Kidney tubule cell (primary cell): ENCODE results near the gene UBAP1L.
"Not testable (repeated sequence)": the region's sequence is repeated elsewhere in the genome, so short reads cannot be mapped to it uniquely, and the experiment has no call there.

Experiments used
- DNase-seq: peaks from one replicate; pipeline ENCODE4 v3.0.0-alpha.2; 2018; ENCODE audit warnings: low spot score

Gene UBAP1L

DNA sequence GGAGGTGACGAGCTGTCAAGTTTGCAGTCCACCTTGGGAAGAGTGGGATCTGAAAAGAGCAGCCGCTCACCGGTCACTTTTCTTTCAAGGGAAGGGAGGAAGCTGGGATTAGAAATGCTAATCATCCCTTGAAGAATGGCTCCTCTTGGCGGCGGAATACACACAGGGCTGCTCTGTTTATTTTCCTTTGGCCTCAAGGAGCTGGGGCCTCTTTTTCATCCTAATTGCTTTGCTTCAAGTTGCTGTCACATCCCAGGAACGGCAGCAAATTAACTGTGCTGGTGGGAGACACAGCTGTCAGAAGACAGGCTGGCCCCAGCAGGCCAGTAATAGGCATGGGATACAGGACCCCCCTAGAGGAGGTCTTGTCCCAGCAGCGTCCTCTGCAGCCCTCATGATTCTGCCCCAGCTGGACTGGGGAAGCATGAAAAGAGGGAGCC, 31.7 kb downstream of the UBAP1L start:
- no peak for DNase-seq

DNA sequence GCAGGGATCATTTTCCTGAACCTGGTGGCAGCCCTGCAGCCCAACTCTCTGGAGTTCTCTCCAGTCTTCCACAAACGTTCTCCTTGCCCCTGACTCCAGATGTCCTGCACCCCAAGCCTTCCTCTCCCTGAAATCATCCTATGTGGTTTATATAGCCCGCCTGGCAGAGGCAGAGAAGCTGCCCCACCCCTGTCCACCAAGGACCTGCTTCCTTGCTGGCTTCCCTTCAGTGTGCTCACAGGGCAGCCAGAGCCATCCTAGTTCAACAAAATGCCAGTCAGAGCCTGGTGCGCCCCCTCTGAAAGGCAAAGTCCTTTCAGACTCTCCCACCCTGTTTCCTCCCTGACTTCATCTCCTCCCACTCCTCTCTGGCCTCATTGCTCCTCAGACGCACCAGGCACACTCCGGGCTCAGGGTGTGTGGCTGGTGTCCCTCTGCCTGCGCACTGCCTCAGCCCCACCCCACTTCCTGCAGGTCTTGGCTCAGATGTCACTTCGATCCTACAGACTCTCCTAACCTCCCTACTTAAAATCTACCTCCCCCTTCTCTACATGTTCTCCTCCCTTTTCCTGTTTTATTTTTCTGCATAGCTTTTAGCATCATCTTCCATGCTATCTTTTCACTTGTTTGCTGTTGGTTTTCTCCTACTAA, 32.6 kb downstream of the UBAP1L start:
- no peak for DNase-seq

DNA sequence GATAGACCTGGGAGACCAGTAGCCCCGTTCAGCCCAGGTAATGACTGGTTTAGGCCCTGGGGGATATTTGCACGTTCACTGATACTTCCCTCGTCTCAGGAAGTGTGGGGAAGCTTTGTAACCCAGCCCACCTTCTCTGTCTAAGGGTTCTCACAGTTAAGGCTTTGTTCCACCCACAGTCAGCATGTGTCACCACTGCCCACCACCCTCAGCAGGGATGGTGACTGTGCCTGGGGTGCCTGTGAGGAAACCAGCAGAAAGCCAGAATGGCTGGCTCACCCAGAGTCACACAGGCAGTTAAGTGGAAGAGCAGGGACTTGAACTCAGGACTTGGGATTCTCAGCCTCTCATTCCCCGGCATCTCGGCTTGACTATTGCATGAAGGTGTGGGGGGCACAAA, 33.2 kb downstream of the UBAP1L start:
- DNase-seq = no peak

DNA sequence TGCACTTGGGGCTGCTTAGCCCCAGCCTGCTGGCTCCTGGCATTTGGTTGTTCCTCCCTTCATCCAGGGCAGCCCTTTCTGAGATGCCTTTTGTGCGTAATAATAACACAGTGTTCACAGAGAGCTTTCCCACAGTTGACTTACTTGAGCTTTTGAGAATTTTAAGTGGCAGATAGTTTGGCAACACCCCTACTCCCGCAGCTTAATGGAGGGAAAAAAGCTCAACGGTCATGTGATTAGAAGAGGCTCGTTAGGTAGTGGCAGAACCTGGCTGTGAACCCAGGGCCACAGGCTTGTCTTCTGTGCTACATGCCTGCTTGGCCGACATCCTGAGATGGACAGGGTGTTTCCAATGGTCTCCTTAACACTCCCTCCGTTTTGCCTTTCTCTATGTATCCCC, 33.7 kb downstream of the UBAP1L start:
- no peak for DNase-seq

DNA sequence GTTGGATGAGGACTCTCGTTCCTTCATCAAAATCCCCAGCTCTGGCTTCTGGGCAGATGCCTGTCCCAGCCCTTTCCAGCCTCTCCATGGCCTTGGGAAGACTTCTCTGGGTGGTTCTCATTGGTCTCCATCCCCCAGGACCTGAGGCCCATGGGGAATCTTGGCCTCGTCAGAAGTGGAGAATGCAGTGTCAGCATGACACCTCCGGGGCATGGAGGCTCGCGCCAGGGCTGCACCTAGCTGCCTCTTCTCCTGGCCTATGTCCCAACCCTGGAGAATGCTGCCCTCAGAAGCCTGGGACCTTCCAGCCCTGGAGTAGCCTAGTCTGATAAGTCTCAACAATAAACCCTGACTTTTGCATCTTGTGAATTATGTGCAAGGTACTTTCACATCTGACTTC, 35.4 kb downstream of the UBAP1L start:
- no peak for DNase-seq

DNA sequence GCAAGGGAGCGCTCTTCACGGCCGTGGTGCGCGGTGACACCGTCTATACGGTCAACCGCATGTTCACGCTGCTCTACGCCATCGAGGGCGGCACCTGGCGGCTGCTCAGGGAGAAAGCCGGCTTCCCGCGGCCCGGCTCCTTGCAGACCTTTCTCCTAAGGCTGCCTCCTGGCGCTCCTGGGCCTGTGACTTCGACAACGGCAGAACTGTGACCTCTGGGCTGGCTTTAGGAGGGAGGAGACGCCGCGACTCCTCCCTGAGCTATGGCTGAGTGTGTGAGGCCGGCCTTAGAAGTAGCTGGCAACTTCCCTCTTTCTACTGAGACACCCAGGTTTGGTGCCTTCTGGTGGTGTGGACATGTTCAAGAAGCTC, 37.0 kb downstream of the UBAP1L start:
- peak; percentile 70 for DNase-seq

DNA sequence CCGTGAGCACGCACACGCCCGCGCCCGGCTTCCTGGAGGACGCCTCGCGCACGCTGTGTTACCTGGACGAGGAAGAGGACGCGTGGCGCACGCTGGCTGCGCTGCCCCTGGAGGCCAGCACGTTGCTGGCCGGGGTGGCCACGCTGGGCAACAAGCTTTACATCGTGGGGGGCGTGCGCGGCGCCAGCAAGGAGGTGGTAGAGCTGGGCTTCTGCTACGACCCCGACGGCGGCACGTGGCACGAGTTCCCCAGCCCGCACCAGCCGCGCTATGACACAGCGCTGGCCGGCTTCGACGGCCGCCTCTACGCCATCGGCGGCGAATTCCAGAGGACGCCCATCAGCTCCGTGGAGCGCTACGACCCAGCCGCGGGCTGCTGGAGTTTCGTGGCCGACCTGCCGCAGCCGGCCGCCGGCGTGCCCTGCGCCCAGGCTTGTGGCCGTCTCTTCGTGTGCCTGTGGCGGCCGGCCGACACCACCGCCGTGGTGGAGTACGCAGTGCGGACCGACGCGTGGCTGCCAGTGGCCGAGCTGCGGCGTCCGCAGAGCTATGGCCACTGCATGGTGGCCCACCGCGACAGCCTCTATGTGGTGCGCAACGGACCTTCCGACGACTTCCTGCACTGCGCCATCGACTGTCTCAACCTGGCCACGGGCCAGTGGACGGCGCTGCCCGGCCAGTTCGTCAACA, 37.6 kb downstream of the UBAP1L start:
- no peak for DNase-seq

DNA sequence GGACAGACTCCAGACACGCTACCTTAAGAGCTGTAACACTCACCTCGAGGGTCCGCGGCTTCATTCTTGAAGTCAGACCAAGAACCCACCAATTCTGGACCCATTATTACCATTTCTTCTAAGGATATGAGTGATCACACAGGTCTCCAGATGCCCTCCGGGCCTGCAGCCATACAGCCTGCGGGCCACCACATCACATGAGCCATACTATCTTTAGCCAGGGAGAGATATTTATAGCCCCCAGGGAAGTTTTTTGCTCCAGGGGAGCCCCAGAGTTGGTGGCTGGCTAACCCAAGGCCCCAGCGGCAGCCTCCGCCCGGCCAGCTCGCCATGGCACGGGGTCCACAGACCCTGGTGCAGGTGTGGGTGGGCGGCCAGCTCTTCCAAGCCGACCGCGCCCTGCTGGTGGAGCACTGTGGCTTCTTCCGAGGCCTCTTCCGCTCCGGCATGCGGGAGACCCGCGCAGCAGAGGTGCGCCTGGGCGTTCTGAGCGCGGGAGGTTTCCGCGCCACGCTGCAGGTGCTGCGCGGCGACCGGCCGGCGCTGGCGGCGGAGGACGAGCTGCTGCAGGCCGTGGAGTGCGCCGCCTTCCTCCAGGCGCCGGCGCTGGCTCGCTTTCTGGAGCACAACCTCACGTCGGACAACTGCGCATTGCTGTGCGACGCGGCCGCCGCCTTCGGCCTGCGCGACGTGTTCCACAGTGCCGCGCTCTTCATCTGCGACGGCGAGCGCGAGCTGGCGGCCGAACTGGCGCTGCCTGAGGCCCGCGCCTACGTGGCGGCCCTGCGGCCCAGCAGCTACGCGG, 38.3 kb downstream of the UBAP1L start, which contains the start of gene KBTBD13:
TSS of gene KBTBD13 (plus strand) at position 261 of the 805 bp plus-strand sequence. CDS start at position 331, 70 bp downstream.
- DNase-seq = no peak

DNA sequence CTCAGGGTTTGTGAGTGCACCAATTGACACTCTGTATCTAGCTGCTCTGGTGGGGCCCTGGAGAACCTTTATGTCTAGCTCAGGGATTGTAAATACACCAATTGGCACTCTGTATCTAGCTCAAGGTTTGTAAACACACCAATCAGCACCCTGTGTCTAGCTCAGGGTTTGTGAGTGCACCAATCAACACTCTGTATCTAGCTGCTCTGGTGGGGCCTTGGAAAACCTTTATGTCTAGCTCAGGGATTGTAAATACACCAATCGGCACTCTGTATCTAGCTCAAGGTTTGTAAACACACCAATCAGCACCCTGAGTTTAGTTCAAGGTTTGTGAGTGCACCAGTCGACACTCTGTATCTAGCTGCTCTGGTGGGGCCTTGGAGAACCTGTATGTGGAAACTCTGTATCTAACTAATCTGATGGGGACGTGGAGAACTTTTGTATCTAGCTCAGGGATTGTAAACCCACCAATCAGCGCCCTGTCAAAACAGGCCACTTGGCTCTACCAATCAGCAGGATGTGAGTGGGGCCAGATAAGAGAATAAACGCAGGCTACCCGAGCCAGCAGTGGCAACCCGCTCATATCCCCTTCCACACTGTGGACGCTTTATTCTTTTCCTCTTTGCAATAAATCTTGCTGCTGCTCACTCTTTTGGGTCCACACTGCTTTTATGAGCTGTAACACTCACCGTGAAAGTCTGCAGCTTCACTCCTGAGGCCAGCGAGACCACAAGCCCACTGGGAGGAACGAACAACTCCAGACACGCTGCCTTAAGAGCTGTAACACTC, 39.2 kb downstream of the UBAP1L start:
- not testable (repeated sequence) for DNase-seq

DNA sequence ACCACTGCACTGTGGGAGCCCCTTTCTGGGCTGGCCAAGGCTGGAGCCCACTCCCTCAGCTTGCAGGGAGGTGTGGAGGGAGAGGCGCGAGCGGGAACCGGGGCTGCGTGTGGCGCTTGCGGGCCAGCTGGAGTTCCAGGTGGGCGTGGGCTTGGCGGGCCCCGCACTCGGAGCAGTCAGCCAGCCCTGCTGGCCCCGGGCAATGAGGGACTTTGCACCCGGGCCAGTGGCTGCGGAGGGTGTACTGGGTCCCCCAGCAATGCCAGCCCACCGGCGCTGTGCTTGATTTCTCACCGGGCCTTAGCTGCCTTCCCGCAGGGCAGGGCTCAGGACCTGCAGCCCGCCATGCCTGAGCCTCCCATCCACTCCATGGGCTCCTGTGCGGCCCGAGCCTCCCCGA, 40.1 kb downstream of the UBAP1L start:
- DNase-seq = not testable (repeated sequence)

DNA sequence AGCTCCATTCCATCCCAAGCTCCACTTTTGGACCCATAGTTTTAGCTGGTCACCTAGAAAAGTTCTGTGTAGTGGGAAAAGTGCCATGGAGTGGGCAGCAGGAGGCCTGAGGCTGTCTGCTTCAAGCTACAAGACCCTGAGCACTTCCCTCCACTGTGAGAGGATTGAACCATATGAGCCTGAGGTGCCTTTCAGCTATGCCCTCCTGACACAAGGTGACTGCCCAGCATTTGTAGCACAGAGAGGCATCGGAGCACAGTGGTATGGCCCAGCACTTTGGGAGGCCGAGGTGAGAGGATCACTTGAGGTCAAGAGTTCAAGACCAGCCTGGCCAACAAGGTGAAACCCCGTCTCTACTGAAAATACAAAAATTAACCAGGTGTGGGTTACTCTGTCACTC, 42.4 kb downstream of the UBAP1L start:
- DNase-seq = no peak

DNA sequence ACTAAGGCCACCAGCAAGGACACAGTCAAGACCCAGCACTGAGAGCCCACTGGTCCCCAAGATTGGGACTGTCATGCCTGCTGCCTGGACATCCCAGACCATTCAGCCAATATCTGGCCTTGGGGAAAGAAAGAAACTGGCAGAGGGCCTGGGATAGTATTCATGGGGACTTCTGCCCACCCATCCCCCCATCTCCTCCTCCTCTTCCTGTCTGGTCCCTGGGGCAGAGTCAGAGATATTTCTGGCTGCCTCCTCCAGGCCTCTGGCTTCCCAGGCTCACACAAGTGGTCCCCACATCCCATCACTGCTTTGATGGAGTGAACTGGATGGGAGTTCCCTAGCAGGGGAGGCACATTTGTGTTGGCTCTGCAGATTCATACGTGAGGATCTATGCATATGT, 43.0 kb downstream of the UBAP1L start:
- no peak for DNase-seq

DNA sequence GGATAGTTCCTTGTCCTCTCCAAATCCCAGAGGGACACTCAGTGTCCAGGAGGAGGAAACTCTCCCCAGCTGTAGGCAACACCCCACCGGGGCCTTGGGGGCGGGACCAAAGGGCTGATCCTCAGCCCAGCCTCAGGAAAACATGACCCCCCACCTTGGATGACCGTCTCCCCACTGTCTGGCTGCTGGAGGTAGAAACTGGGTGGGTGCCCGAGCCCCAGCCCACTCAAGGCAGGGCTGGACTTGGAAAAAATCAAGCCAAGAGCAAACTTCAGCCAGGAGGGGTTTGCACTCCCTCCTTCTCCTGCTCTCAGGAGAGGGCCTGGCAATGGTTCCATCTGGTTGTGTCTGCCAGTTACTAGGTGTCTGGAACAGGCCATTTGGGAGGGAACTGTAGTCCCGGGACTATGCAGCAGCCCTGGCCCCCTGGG, 43.6 kb downstream of the UBAP1L start:
- no peak for DNase-seq

DNA sequence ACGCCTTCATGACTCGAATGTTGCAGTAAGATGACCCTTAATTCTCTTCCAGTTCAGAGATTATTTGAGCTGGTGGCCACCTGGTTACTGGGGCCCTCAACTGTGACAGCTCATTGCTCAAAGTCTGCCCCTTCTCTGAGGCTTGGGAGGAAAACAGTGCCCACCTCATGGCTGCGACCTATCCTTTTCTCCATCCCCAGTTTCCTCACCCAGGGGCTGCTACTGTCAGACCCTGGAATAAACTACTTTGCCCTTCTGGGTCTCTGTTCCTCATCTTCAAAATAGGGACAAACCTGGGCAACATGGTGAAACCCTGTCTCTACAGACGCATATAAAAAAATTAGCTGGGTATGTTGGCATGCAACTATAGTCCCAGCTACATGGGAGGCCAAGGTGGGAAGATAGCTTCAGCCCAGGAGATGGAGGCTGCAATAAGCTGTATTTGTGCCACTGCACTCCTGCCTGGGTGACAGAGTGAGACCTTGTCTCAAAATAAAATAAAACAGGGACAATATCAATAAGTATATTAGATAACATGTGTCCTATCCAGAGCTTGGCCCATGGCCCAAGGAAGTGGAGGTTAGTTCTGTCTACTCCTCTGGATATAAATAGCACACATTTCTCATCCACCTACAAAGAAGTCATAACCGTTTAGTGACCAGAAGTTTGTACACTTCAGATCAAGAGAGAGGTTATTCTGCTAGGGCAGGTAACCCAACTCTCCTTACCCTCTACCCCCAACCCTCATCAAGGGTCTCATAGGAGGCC, 45.0 kb downstream of the UBAP1L start:
- no peak for DNase-seq

DNA sequence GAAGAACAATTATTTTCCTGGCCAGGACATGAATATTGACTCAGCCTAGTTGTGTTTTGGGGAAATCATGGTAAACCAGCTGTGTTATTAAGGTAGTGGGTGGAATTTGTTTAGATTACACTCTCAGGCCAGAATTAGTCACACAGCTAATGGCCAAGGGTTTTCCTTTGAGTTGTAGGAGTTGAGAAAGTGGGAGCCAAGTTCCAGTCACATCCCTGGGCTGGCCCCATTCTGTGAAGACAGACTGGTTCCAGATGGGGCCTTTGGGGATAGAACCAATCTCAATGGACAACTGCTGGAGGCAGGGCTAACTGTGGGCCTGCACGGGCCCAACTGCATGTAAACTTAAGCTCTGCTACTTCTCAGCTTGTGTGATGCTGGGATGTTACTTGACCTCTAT, 45.8 kb downstream of the UBAP1L start:
- no peak for DNase-seq

DNA sequence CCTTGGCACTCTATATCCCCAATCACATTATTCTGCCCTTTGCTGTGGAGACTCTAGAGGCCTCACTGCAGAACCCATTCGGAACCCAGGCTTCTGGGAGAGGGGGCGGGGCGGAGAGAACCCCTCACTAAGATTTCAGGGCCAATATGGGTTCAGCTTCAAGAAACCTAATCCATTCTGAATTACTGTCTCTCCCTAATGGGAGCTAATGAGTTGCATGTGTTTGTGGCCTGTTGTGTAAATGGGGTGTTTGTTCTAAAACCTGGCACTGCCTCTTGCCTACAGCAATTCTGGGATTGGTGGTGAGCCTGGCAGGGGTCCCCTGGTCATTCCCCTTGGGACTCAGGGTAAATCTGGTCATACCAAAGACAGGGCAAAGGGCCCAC, 46.6 kb downstream of the UBAP1L start:
- no peak for DNase-seq

DNA sequence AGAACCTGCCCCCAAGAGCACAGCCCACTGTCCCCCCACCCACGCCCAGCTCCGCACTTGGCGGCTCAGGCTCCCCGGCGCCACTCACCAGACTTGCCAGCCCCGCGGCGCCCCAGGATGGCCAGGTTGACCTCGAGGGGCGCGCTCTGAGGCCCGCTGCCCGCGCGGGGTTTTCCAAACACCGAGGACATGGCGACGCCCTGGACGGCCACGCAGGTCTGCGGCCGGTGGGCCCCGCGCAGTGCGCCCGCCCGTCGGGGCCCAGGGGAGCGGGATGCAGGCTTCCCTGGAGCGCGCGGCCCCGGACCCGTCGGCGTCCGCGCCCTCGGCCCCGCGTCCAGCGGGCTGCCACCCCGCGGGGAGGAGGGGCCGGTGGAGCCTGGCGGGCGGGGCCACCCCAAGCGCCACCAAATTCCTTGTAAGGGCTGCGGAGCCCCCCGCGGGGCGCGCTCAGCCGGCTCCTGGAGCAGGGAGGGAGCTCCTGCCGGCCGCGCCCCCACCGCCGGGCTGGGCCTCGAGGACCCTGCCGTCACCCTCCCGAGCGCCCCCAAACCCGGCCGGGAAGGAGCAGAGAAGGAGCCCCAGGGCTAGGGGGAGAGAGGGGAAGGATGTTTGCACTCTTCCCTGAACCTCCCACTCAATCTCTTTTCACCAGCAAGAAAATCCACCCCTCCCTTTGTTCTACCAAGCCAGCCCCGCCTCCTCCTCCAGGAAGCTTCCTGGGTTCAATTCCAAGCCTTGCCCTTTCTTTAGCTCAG, 47.2 kb downstream of the UBAP1L start, which contains the start of gene RASL12:
TSS of gene RASL12 (minus strand) at position 347 of the 758 bp plus-strand sequence. CDS start at position 191, 156 bp downstream.
- no peak for DNase-seq

DNA sequence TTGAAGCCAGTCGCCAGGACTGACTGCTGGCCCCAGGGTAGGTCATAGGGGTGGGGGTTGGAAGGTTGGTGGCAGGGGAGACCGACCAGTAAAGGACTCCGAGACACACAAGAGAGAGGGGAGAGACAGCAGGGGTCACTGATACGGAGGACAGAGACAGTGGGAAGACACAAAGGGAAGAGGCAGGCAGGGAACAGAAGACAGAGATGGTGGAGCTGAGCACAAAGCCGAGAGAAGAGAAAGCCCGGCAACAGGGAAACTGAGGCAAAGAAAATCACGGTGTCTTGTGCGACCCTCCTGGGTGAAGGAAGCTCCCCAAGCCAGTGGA, 47.7 kb downstream of the UBAP1L start:
- DNase-seq = no peak

DNA sequence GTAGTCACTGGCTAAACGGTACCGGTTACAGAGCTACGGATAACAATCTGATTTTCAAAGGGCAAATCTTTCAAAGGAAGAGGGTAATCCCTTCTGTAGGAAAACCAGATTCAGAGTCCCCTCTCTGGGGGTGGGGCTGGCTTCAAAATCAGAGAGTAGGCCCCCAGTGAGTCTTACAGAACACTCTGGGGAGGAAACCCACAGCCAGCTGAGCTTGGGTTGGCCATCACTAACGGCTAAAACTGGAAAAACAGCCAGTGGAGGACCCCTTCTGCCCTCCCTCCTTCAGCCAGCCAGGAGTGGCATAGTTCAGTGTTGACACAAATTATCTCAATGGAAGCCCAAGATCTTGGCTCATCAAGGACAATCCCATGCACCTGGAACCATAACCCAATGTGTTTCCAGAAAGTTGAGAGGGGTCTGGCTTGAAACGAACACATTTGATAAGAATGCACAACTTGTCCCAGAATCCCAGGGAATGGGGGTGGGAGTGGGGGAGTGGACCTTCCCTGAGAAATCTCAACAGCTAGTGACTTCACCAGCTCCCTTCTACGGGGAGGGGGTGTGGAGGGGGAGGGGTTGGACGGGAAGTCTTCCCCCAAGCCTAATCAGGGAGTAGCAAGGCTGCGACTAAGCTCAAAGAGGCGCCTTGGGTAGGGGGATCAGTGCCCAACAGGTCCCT, 48.2 kb downstream of the UBAP1L start:
- DNase-seq = no peak

DNA sequence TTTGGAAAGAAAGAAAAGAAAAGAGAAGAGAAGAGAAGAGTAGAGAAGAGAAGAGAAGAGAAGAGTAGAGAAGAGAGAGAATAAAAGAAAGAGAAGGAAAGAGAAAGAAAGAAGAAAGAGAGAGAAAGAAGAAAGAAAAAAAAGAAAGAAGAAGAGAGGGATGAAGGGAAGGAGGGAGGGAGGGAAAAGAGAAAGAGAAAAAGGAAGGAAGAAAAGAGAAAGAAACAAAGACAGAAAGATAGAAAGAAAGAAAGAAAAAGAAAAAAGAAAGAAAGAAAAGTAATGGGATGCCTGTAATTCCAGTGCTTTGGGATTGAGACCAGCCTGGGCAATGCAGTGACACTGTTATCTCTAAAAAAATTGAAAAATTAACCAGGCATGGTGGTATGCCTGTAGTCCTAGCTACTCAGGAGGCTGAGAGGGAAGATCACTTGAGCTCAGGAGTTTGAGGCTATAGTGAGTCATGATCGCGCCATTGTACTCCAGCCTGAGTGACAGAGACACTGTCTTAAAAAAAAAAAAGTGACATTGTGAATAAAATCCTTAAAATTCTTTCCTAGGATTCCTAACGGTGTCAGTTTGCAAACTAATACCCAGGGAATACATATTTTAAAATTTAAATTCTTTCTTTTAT, 48.9 kb downstream of the UBAP1L start:
- DNase-seq = peak; percentile 48
